PC-3 (cell line): ENCODE data around the gene MAD2L1BP.

Source experiments
- CTCF ChIP-seq: fragments of 300-600 bp; sonication (generic); conservative IDR thresholded peaks from 2 replicates; pipeline ENCODE4 v1.5.1; 2017; ENCODE audit warnings: antibody characterized with exemption, low read depth, mild to moderate bottlenecking, low read length
- EZH2phosphoT487 ChIP-seq: fragments of 300-600 bp; sonication (generic); IDR thresholded peaks from 2 replicates; pipeline ENCODE4 v1.6.1; 2018; ENCODE audit warnings: mild to moderate bottlenecking, antibody characterized with exemption, low read length, borderline replicate concordance

DNA sequence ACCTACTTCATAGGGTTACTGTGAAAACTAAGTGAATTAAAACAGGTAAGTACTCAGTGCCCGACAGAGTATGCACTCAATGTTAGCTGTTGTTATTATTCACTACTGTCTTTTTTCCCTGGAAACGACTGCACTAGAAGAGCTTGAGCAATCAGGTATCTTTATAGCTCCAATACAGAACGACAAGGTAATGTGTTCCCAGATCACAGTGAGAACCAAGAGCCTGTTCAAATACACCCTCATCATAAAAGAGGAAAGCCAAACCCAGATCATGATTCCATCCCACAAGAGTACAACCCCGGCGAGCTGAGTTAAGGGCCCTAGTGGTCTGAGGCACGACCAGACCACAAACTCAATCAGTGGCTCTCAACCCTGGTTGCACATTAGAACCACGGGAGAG lies 42.1 kb downstream of the MAD2L1BP start:
- TF ChIP-seq EZH2phosphoT487 (no peak), CTCF (no peak)
